GM23338 (cell line): Measurements from ENCODE around the gene TLE2. TPM values are rescaled to one million over a fixed set of nuclear protein-coding genes. Genes with fewer than 3 reads are reported as not detected.

Source experiments
- ATAC-seq: fragments of 200-7000 bp; cut with Tn5 transposase; 3 replicates; pipeline ENCODE4 v1.9.1; 2020
- DNase-seq: peaks from one replicate; pipeline ENCODE4 v3.0.0-alpha.2; 2015; ENCODE audit warnings: low spot score
- H2AFZ ChIP-seq: fragments of 200-600 bp; sonication (generic); 2 replicates; pipeline ENCODE4 v1.8.0; 2016; ENCODE audit warnings: antibody characterized with exemption, mild to moderate bottlenecking, moderate library complexity
- H3F3A ChIP-seq: fragments of 200-600 bp; sonication (generic); replicated peaks from 2 replicates; pipeline ENCODE4 v1.8.0; 2017; ENCODE audit warnings: antibody characterized with exemption, mixed run types, low read depth
- H3K27ac ChIP-seq: fragments of 200-600 bp; sonication (generic); 2 replicates; pipeline ENCODE4 v1.6.1; 2016; ENCODE audit warnings: low read depth
- H3K27me3 ChIP-seq: fragments of 200-600 bp; sonication (generic); 2 replicates; pipeline ENCODE4 v1.8.0; 2016; ENCODE audit warnings: mild to moderate bottlenecking, mixed run types, moderate library complexity; ENCODE audit not compliant: insufficient read depth
- H3K36me3 ChIP-seq: fragments of 200-600 bp; sonication (generic); 2 replicates; pipeline ENCODE4 v1.8.0; 2016; ENCODE audit warnings: mild to moderate bottlenecking; ENCODE audit not compliant: insufficient read depth
- H3K4me1 ChIP-seq: fragments of 200-600 bp; sonication (generic); 2 replicates; pipeline ENCODE4 v1.8.0; 2016; ENCODE audit warnings: mild to moderate bottlenecking, moderate library complexity; ENCODE audit not compliant: insufficient read depth
- H3K4me2 ChIP-seq: fragments of 200-600 bp; sonication (generic); 2 replicates; pipeline ENCODE4 v1.7.1; 2017; ENCODE audit warnings: mixed run types
- H3K4me3 ChIP-seq: fragments of 200-600 bp; sonication (generic); 2 replicates; pipeline ENCODE4 v1.6.1; 2016; ENCODE audit warnings: mixed run types
- H3K79me2 ChIP-seq: fragments of 200-600 bp; sonication (generic); replicated peaks from 2 replicates; pipeline ENCODE4 v1.8.0; 2017; ENCODE audit warnings: mild to moderate bottlenecking; ENCODE audit not compliant: insufficient read depth
- H3K9me2 ChIP-seq: fragments of 200-600 bp; sonication (generic); 2 replicates; pipeline ENCODE4 v1.8.0; 2017; ENCODE audit not compliant: insufficient read depth
- H4K20me1 ChIP-seq: fragments of 200-600 bp; sonication (generic); replicated peaks from 2 replicates; pipeline ENCODE4 v1.8.0; 2017; ENCODE audit warnings: mild to moderate bottlenecking; ENCODE audit not compliant: insufficient read depth
- H3K27ac Mint-ChIP-seq: 2 replicates; pipeline ENCODE4 v1.8.0; 2020; ENCODE audit warnings: inconsistent platforms, mild to moderate bottlenecking, moderate library complexity, mixed read lengths
- H3K27me3 Mint-ChIP-seq: 3 replicates; pipeline ENCODE4 v1.8.0; 2022; ENCODE audit warnings: low read depth, mild to moderate bottlenecking, moderate library complexity, mixed read lengths, inconsistent platforms; ENCODE audit not compliant: insufficient read depth, poor library complexity
- H3K36me3 Mint-ChIP-seq: 3 replicates; pipeline ENCODE4 v1.8.0; 2021; ENCODE audit warnings: low read depth, mild to moderate bottlenecking, inconsistent platforms, moderate library complexity, mixed read lengths
- H3K4me1 Mint-ChIP-seq: 3 replicates; pipeline ENCODE4 v1.8.0; 2020; ENCODE audit warnings: mild to moderate bottlenecking, inconsistent platforms, mixed read lengths
- H3K4me3 Mint-ChIP-seq: 3 replicates; pipeline ENCODE4 v1.8.0; 2021; ENCODE audit warnings: moderate library complexity, mild to moderate bottlenecking, inconsistent platforms, mixed read lengths
- H3K9me3 Mint-ChIP-seq: 3 replicates; pipeline ENCODE4 v1.8.0; 2020; ENCODE audit warnings: moderate library complexity, mild to moderate bottlenecking, inconsistent platforms, mixed read lengths
- CTCF ChIP-seq, 2 experiments: fragments of 200-600 bp in 1 of 2; sonication (generic) in 1 of 2; conservative IDR thresholded peaks; 2 replicates each; pipeline versions ENCODE4 v1.5.1 to v1.6.1; 2016 to 2017; ENCODE audit warnings: antibody characterized with exemption in 2 of 2, low read depth in 2 of 2, mild to moderate bottlenecking in 2 of 2, moderate library complexity in 1 of 2
- EZH2 ChIP-seq: fragments of 200-600 bp; sonication (generic); IDR thresholded peaks from one replicate; pipeline ENCODE4 v1.8.0; 2017; ENCODE audit warnings: antibody characterized with exemption, mild to moderate bottlenecking, low read depth; ENCODE audit not compliant: unreplicated experiment
- EZH2phosphoT487 ChIP-seq: fragments of 200-600 bp; sonication (generic); IDR thresholded peaks from one replicate; pipeline ENCODE4 v1.8.1; 2018; ENCODE audit warnings: antibody characterized with exemption; ENCODE audit not compliant: unreplicated experiment
- JUNB ChIP-seq: IDR thresholded peaks from one replicate; pipeline ENCODE4 v1.6.1; 2016; ENCODE audit warnings: antibody characterized with exemption; ENCODE audit not compliant: unreplicated experiment
- NANOG ChIP-seq: IDR thresholded peaks from 2 replicates; pipeline ENCODE4 v1.6.1; 2016; ENCODE audit warnings: antibody characterized with exemption, borderline replicate concordance
- POLR2AphosphoS5 ChIP-seq: IDR thresholded peaks from 2 replicates; pipeline ENCODE4 v1.6.1; 2016; ENCODE audit warnings: antibody characterized with exemption, low read depth
- REST ChIP-seq: IDR thresholded peaks from one replicate; pipeline ENCODE4 v1.6.1; 2018; ENCODE audit warnings: antibody characterized with exemption; ENCODE audit not compliant: unreplicated experiment
- STAT1 ChIP-seq: IDR thresholded peaks from one replicate; pipeline ENCODE4 v1.6.1; 2016; ENCODE audit warnings: antibody characterized with exemption; ENCODE audit not compliant: unreplicated experiment
- ZNF114 ChIP-seq: fragments of 250-450 bp; sonication (Bioruptor Pico); IDR thresholded peaks from 2 replicates; pipeline ENCODE4 v1.5.0; 2020; ENCODE audit warnings: mild to moderate bottlenecking, moderate library complexity
- ZNF462 ChIP-seq: fragments of 250-450 bp; sonication (Bioruptor Pico); IDR thresholded peaks from 2 replicates; pipeline ENCODE4 v1.5.0; 2020; ENCODE audit warnings: mild to moderate bottlenecking, moderate library complexity
- polyA plus RNA-seq: library from polyadenylated mRNA; unstranded; fragments of >200 nt; fragmentation: Nextera tagmentation; extraction: Ambion mirVana; gene quantifications from 2 replicates; pipeline ENCODE4 v1.2.1, GENCODE V29; 2016
- total RNA-seq: library from RNA; depleted of rRNA; stranded (reverse); fragments of >200 nt; shearing (Covaris generic); gene quantifications from 2 replicates; pipeline ENCODE4 v1.2.3, GENCODE V29; 2014

The TLE2 gene
- total and polyA plus RNA-seq, 2 experiments from 2014 or later, result 5.2 to 22.8 TPM

DNA sequence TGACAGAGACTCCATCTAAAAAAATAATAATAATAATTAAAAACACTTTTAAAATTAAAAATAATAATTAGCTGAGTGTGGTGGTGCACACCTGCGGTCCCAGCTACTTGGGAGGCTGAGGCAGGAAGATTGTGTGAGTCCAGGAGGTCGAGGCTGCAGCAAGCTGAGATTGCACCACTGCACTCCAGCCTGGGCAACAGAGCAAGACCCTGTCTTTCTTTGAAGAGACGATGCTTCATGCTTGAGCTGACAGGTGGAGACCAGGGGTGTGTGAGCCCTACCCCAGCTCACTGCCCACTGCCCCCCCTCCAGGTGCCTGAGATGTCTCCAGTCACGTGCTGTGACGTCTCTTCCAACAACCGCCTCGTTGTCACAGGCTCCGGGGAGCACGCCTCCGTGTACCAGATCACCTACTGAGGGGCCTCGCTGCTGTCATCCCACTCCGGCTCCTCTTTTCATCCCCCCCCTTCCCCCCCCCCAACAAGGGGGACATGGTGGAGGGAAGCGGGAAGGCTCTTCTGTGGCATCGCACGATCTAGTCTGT is 34.4 kb downstream of the TLE2 start (continued):
- TF ChIP-seq ZNF462 (CRISPR knock-in tag), result no peak
- TF ChIP-seq EZH2, result no peak
- no peak for TF ChIP-seq POLR2AphosphoS5
- TF ChIP-seq EZH2phosphoT487, result no peak

DNA sequence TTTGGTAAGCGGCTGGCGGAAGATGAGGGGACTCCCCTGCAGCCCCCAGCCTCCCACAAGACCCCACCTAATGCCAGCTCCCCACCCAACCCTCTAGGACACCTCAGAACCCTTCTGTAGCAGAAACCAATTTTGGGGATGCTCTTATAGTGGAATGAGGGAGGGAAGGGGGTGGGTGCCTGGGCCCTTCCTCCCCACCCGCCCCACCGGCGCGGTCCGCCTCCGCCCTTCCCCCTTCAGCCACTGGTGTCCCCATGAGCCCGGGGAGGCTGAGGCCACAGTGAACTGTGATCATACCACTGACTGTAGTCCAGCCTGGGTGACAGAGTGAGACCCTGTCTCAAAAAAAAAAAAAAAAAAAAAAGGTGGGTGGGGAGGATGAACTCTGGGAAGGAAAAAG is 35.5 kb downstream of the TLE2 start:
- no peak overlapping the region for H3K4me3 ChIP-seq
- H3K36me3 Mint-ChIP-seq, result no peaks in the 10 kb centered on the region
- H3K79me2 ChIP-seq, result no peaks in the 10 kb centered on the region
- no peak overlapping the region for H3K4me3 Mint-ChIP-seq
- no peaks in the 10 kb centered on the region; the same call in 1 of the 2 replicates for H3K4me1 ChIP-seq
- H3K27me3 Mint-ChIP-seq, result peaks cover 6% of the 10 kb centered on the region
- no peaks in the 10 kb centered on the region for H3K9me2 ChIP-seq
- peaks cover 6% of the 10 kb centered on the region; the same call in 1 of the 3 replicates for H3K4me1 Mint-ChIP-seq
- no peaks in the 10 kb centered on the region for H4K20me1 ChIP-seq
- H3F3A ChIP-seq, result no peaks in the 10 kb centered on the region
- DNase-seq, result no peak
- ATAC-seq, result peak; percentile 40
- no peak overlapping the region for H3K27ac Mint-ChIP-seq
- H3K4me2 ChIP-seq, result no peak overlapping the region
- H3K27ac ChIP-seq, result no peak overlapping the region
- H3K36me3 ChIP-seq, result no peaks in the 10 kb centered on the region
- H2AFZ ChIP-seq, result peak overlapping the region; percentile 76
- no peaks in the 10 kb centered on the region for H3K27me3 ChIP-seq
- H3K9me3 Mint-ChIP-seq, result no peaks in the 10 kb centered on the region; the same call in 2 of the 3 replicates
- TF ChIP-seq EZH2phosphoT487 (no peak), CTCF (conservative IDR thresholded peaks at IDR 0.05; ENCODE audit: low read depth in 2 of 2) (no peak), EZH2 (no peak), REST (no peak), ZNF114 (CRISPR knock-in tag) (no peak), STAT1 (no peak), JUNB (no peak), NANOG (no peak)
